Muscle of leg (tissue), 11 donors: ENCODE results near the gene FRY. TPM values are rescaled to one million over a fixed set of nuclear protein-coding genes. Genes with fewer than 3 reads are reported as not detected.

ENCODE experiments used
- DNase-seq: peaks from one replicate; pipeline ENCODE4 v3.0.0; 2013
- H3K27ac ChIP-seq: one replicate; pipeline ENCODE4 v1.5.1; 2013; ENCODE audit warnings: mild to moderate bottlenecking, low read length, control low read depth
- H3K27me3 ChIP-seq: one replicate; pipeline ENCODE4 v1.6.1; 2013; ENCODE audit warnings: low read length; ENCODE audit not compliant: control insufficient read depth, insufficient read depth
- H3K36me3 ChIP-seq: one replicate; pipeline ENCODE4 v1.6.1; 2013; ENCODE audit warnings: low read length; ENCODE audit not compliant: control insufficient read depth, insufficient read depth
- H3K4me1 ChIP-seq: one replicate; pipeline ENCODE4 v1.6.1; 2013; ENCODE audit warnings: low read length; ENCODE audit not compliant: control insufficient read depth, insufficient read depth
- H3K4me3 ChIP-seq: one replicate; pipeline ENCODE4 v1.5.1; 2013; ENCODE audit warnings: low read length, control low read depth
- H3K9me3 ChIP-seq: replicated peaks from 2 replicates; pipeline ENCODE4 v1.6.1; 2013; ENCODE audit warnings: low read depth, low read length; ENCODE audit not compliant: control insufficient read depth
- WGBS: methylation state at CpG from one replicate; pipeline ENCODE4 v1.1.5; 2013; ENCODE audit warnings: missing lambda C conversion rate; ENCODE audit not compliant: insufficient coverage; 5-methylcytosine and 5-hydroxymethylcytosine counted together
- polyA plus RNA-seq, 8 donors: library from polyadenylated mRNA; unstranded; fragments of 120-200 nt; gene quantifications; one replicate each; pipeline versions ENCODE4 v1.2.1 to v1.2.3, GENCODE V29; 2013; ENCODE audit warnings: inconsistent platforms in 1 of 8, low replicate concordance in 1 of 8; ENCODE audit not compliant: insufficient read length in 8 of 8, insufficient read depth in 1 of 8
- total RNA-seq: library from RNA; stranded (reverse); fragments of 120-200 nt; gene quantifications from one replicate; pipeline ENCODE4 v1.2.4, GENCODE V29; 2013

The FRY gene
- total and polyA plus RNA-seq, 9 donors: 37.7 to 63.5 (median 47.3) TPM

GRCh38 chr13:32316028-32316339, 284.4 kb downstream of the FRY start:
- Histone ChIP-seq H3K4me3 (peak overlapping the region; percentile 65), H3K4me1 (peaks cover 8% of the 10 kb centered on the region), H3K9me3 (no peaks in the 10 kb centered on the region), H3K27ac (peak overlapping the region; percentile 99), H3K36me3 (no peaks in the 10 kb centered on the region), H3K27me3 (no peaks in the 10 kb centered on the region)
- DNase-seq: no peak
- WGBS: 0% methylated on average over 7 of the region's 13 CpGs

- DNase-seq: peak; percentile 19
- no peaks in the 10 kb centered on the region for H3K27me3 ChIP-seq
- no CpG with 5 or more reads among the region's 6 CpGs for WGBS
- H3K4me1 ChIP-seq: peaks cover 8% of the 10 kb centered on the region
- H3K36me3 ChIP-seq: no peaks in the 10 kb centered on the region
- peak overlapping the region; percentile 65 for H3K4me3 ChIP-seq
- peak overlapping the region; percentile 99 for H3K27ac ChIP-seq
- no peaks in the 10 kb centered on the region for H3K9me3 ChIP-seq
These were observed 284.9 kb downstream of the FRY start for GRCh38 chr13:32316501-32316900.

- DNase-seq: peak; percentile 10
- Histone ChIP-seq H3K9me3 (no peaks in the 10 kb centered on the region), H3K27me3 (no peaks in the 10 kb centered on the region), H3K4me3 (no peak overlapping the region), H3K36me3 (no peaks in the 10 kb centered on the region), H3K27ac (no peak overlapping the region), H3K4me1 (peaks cover 8% of the 10 kb centered on the region)
- WGBS: no CpG with 5 or more reads among the region's 2 CpGs
These were observed 286.3 kb downstream of the FRY start for GRCh38 chr13:32317716-32318465.

- no peak overlapping the region for H3K27ac ChIP-seq
- no peak for DNase-seq
- H3K27me3 ChIP-seq: no peaks in the 10 kb centered on the region
- no peaks in the 10 kb centered on the region for H3K36me3 ChIP-seq
- no peak overlapping the region for H3K4me3 ChIP-seq
- H3K9me3 ChIP-seq: no peaks in the 10 kb centered on the region
- 100% methylated on average over 2 of the region's 4 CpGs for WGBS
- no peaks in the 10 kb centered on the region for H3K4me1 ChIP-seq
These were observed 289.0 kb downstream of the FRY start for GRCh38 chr13:32320528-32320927.

GRCh38 chr13:32323912-32324311, 292.3 kb downstream of the FRY start:
- Histone ChIP-seq H3K9me3 (no peaks in the 10 kb centered on the region), H3K4me3 (no peak overlapping the region), H3K4me1 (no peaks in the 10 kb centered on the region), H3K27ac (no peak overlapping the region), H3K36me3 (peaks cover 2% of the 10 kb centered on the region), H3K27me3 (no peaks in the 10 kb centered on the region)
- DNase-seq: no peak

- no peak overlapping the region for H3K27ac ChIP-seq
- H3K4me1 ChIP-seq: no peaks in the 10 kb centered on the region
- H3K27me3 ChIP-seq: no peaks in the 10 kb centered on the region
- no peak overlapping the region for H3K4me3 ChIP-seq
- no peak for DNase-seq
- no peaks in the 10 kb centered on the region for H3K9me3 ChIP-seq
- no CpG with 5 or more reads among the region's 2 CpGs for WGBS
- H3K36me3 ChIP-seq: peaks cover 7% of the 10 kb centered on the region
These were observed 298.9 kb downstream of the FRY start for GRCh38 chr13:32330441-32330840.

GRCh38 chr13:32334671-32335070, 303.1 kb downstream of the FRY start:
- H3K9me3 ChIP-seq: no peaks in the 10 kb centered on the region
- no CpG with 5 or more reads among the region's 2 CpGs for WGBS

GRCh38 chr13:32340914-32341313, 309.3 kb downstream of the FRY start:
- no peaks in the 10 kb centered on the region for H3K9me3 ChIP-seq
- no peaks in the 10 kb centered on the region for H3K36me3 ChIP-seq
- no peak overlapping the region for H3K27ac ChIP-seq
- H3K27me3 ChIP-seq: no peaks in the 10 kb centered on the region
- WGBS: no CpG with 5 or more reads among the region's 3 CpGs
- no peak overlapping the region for H3K4me3 ChIP-seq
- DNase-seq: no peak
- H3K4me1 ChIP-seq: no peaks in the 10 kb centered on the region

More at GRCh38 chr13:32334671-32335070, 303.1 kb downstream of the FRY start:
- H3K27ac ChIP-seq: no peak overlapping the region
- no peaks in the 10 kb centered on the region for H3K4me1 ChIP-seq
- DNase-seq: no peak
- no peaks in the 10 kb centered on the region for H3K27me3 ChIP-seq
- H3K36me3 ChIP-seq: peaks cover 6% of the 10 kb centered on the region
- no peak overlapping the region for H3K4me3 ChIP-seq

GRCh38 chr13:32347651-32348050, 316.1 kb downstream of the FRY start:
- Histone ChIP-seq H3K27ac (no peak overlapping the region), H3K27me3 (no peaks in the 10 kb centered on the region), H3K9me3 (no peaks in the 10 kb centered on the region), H3K36me3 (peaks cover 8% of the 10 kb centered on the region), H3K4me3 (no peak overlapping the region), H3K4me1 (no peaks in the 10 kb centered on the region)
- DNase-seq: no peak
- WGBS: no CpG with 5 or more reads among the region's 1 CpG
